ENCODE measurements around the gene AKAP13.

- TF ChIP-seq, protein P1, sequence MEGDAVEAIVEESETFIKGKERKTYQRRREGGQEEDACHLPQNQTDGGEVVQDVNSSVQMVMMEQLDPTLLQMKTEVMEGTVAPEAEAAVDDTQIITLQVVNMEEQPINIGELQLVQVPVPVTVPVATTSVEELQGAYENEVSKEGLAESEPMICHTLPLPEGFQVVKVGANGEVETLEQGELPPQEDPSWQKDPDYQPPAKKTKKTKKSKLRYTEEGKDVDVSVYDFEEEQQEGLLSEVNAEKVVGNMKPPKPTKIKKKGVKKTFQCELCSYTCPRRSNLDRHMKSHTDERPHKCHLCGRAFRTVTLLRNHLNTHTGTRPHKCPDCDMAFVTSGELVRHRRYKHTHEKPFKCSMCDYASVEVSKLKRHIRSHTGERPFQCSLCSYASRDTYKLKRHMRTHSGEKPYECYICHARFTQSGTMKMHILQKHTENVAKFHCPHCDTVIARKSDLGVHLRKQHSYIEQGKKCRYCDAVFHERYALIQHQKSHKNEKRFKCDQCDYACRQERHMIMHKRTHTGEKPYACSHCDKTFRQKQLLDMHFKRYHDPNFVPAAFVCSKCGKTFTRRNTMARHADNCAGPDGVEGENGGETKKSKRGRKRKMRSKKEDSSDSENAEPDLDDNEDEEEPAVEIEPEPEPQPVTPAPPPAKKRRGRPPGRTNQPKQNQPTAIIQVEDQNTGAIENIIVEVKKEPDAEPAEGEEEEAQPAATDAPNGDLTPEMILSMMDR (IDR thresholded peaks at IDR 0.05), result no peak
- TF ChIP-seq POLR2A (IDR thresholded peaks at IDR 0.05), result no peak
These were observed 33.6 kb downstream of the AKAP13 start for GRCh38 chr15:85414037-85414436.
